Lower leg skin (tissue), 4 donors: ENCODE results near the gene USP7. TPM values are rescaled to one million over a fixed set of nuclear protein-coding genes. Genes with fewer than 3 reads are reported as not detected.

Source experiments
- DNase-seq, 2 donors: peaks; one replicate each; pipeline ENCODE4 v3.0.0-alpha.2; 2019; ENCODE audit warnings: low spot score in 2 of 2
- H3K4me3 ChIP-seq: fragments of 200-600 bp; sonication (generic); 2 replicates; pipeline ENCODE4 v1.5.1; 2017; ENCODE audit warnings: mild to moderate bottlenecking, low read depth; ENCODE audit not compliant: poor library complexity, severe bottlenecking
- CTCF ChIP-seq, 3 donors: fragments of 450-650 bp; IDR thresholded peaks; one replicate each; pipeline ENCODE4 v1.5.1; 2016; ENCODE audit warnings: antibody characterized with exemption in 3 of 3, mild to moderate bottlenecking in 3 of 3, moderate library complexity in 2 of 3
- POLR2A ChIP-seq, 2 donors: fragments of 450-650 bp; IDR thresholded peaks; one replicate each; pipeline ENCODE4 v1.6.1; 2016 to 2017; ENCODE audit warnings: antibody characterized with exemption in 2 of 2, mild to moderate bottlenecking in 1 of 2, moderate library complexity in 1 of 2
- WGBS, 2 donors: methylation state at CpG; one replicate each; pipeline ENCODE4 v1.1.5; 2018; 5-methylcytosine and 5-hydroxymethylcytosine counted together
- intact Hi-C: fragments of 100-400 bp; cut with DNase I; formaldehyde crosslinking; loops from one replicate; pipeline ENCODE4 v1.15.0; 2023; ENCODE audit warnings: low total_unique reads
- total RNA-seq, 4 donors: library from RNA; depleted of rRNA; stranded (reverse); fragments of >200 nt; gene quantifications; one replicate each; pipeline ENCODE4 v1.1.0, GENCODE V29; 2016

Gene USP7
- total RNA-seq, 4 donors from 2014 or later, result 80.3 to 105 (median 91.8) TPM

GRCh38 chr16:8864480-8865110 lies 99.1 kb downstream of the USP7 start:
- no peak for DNase-seq
- H3K4me3 ChIP-seq, result no peak overlapping the region
- TF ChIP-seq POLR2A (IDR thresholded peaks at IDR 0.05) (no peak), CTCF (IDR thresholded peaks at IDR 0.05) (no peak)
- intact Hi-C loops, result no loop called here
- WGBS, 2 donors, result 26 to 32% methylated on average over 13 of the region's 13 CpGs

GRCh38 chr16:8863594-8864424 lies 99.9 kb downstream of the USP7 start:
- intact Hi-C loops, result no loop called here
- no peak for TF ChIP-seq POLR2A (IDR thresholded peaks at IDR 0.05)
- peak in 1 of 3 donors; percentile 14 for TF ChIP-seq CTCF (IDR thresholded peaks at IDR 0.05)
- no peak overlapping the region for H3K4me3 ChIP-seq
- WGBS, 2 donors, result 54 to 55% methylated on average over 17 of the region's 17 CpGs
- no peak for DNase-seq

GRCh38 chr16:8862309-8863130 lies 101.2 kb downstream of the USP7 start:
- intact Hi-C loops, result no loop called here
- WGBS, 2 donors, result 78 to 83% methylated on average over 14 of the region's 14 CpGs
- H3K4me3 ChIP-seq, result no peak overlapping the region
- TF ChIP-seq CTCF (IDR thresholded peaks at IDR 0.05) (no peak), POLR2A (IDR thresholded peaks at IDR 0.05) (no peak)
- DNase-seq, result no peak

- DNase-seq, result no peak
- intact Hi-C loops, result no loop called here
- whole genome bisulfite sequencing, 2 donors, result 81 to 82% methylated on average over 14 of the region's 14 CpGs
- TF ChIP-seq CTCF (IDR thresholded peaks at IDR 0.05), result no peak
- no peak for TF ChIP-seq POLR2A (IDR thresholded peaks at IDR 0.05)
- H3K4me3 ChIP-seq, result no peak overlapping the region
Measured at GRCh38 chr16:8861563-8862308, 102.0 kb downstream of the USP7 start.
